Effector memory CD8-positive, alpha-beta T cell (primary cell): ENCODE measurements around the gene RNF144B.
"Not testable (repeated sequence)": the region's sequence is repeated elsewhere in the genome, so short reads cannot be mapped to it uniquely, and the experiment has no call there.

ENCODE experiments used
- ATAC-seq: fragments of 150-1000 bp; cut with Tn5 transposase; replicated peaks from 2 replicates; pipeline ENCODE4 v1.10.0; 2021; ENCODE audit warnings: mild to moderate bottlenecking, moderate library complexity
- DNase-seq, 3 experiments: peaks; one replicate each; pipeline ENCODE4 v3.0.0; 2021
- H3K27ac Mint-ChIP-seq, 2 donors: one replicate each; pipeline ENCODE4 v1.8.0; 2022; ENCODE audit warnings: mild to moderate bottlenecking in 2 of 2, mixed read lengths in 2 of 2, moderate library complexity in 2 of 2
- H3K27me3 Mint-ChIP-seq, 2 donors: one replicate each; pipeline ENCODE4 v1.8.0; 2022; ENCODE audit warnings: mixed read lengths in 2 of 2
- H3K36me3 Mint-ChIP-seq: one replicate; pipeline ENCODE4 v1.8.0; 2022; ENCODE audit warnings: mild to moderate bottlenecking, moderate library complexity, mixed read lengths; ENCODE audit not compliant: insufficient read depth
- H3K4me1 Mint-ChIP-seq, 2 donors: one replicate each; pipeline ENCODE4 v1.8.0; 2022; ENCODE audit warnings: low read depth in 2 of 2, mixed read lengths in 2 of 2
- H3K4me3 Mint-ChIP-seq, 2 donors: one replicate each; pipeline ENCODE4 v1.8.0; 2022; ENCODE audit warnings: mild to moderate bottlenecking in 2 of 2, mixed read lengths in 2 of 2, moderate library complexity in 2 of 2
- H3K9me3 Mint-ChIP-seq, 2 donors: one replicate each; pipeline ENCODE4 v1.8.0; 2022; ENCODE audit warnings: mixed read lengths in 2 of 2

The RNF144B gene

DNA sequence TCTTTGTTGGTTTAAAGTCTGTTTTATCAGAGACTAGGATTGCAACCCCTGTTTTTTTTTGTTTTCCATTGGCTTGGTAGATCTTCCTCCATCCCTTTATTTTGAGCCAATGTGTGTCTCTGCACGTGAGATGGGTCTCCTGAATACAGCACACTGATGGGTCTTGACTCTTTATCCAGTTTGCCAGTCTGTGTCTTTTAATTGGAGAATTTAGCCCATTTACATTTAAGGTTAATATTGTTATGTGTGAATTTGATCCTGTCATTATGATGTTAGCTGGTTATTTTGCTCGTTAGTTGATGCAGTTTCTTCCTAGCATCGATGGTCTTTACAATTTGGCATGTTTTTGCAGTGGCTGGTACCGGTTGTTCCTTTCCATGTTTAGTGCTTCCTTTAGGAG, 29.6 kb upstream of the RNF144B start:
- H3K27me3 Mint-ChIP-seq = peaks cover 27 to 28% of the 10 kb centered on the region in 2 donors
- H3K4me3 Mint-ChIP-seq, H3K27ac Mint-ChIP-seq, H3K36me3 Mint-ChIP-seq, H3K9me3 Mint-ChIP-seq, DNase-seq, H3K4me1 Mint-ChIP-seq, ATAC-seq: not testable (repeated sequence)

- peaks cover 0 to 5% of the 10 kb centered on the region in 2 donors for H3K9me3 Mint-ChIP-seq
- no peak overlapping the region for H3K27ac Mint-ChIP-seq
- H3K36me3 Mint-ChIP-seq = no peaks in the 10 kb centered on the region
- peaks cover 27 to 28% of the 10 kb centered on the region in 2 donors for H3K27me3 Mint-ChIP-seq
- no peaks in the 10 kb centered on the region for H3K4me1 Mint-ChIP-seq
- DNase-seq (no peak), ATAC-seq (no peak)
- no peak overlapping the region for H3K4me3 Mint-ChIP-seq
Measured at GRCh38 chr6:18359237-18359885, 27.8 kb upstream of the RNF144B start.

DNA sequence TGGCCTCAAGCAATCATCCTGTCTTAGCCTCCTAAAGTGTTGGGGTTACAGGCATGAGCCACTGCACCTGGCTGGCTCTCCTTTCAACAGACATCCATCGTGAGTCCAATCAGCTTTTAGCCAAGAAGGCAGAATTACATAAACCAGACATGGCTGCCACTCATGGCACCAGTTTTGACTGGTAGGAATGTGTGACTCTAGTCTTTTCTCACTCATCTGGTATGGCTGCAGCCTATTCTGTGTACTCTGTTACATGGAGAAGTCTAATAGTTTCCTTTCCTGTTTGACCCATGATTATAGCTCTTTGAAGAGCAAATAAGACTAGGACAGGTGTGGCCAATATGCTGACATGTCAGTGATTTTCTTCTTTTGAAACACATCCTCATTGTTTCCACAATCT, 27.0 kb upstream of the RNF144B start:
- ATAC-seq (no peak), DNase-seq (no peak)
- Mint-ChIP-seq H3K4me3 (no peak overlapping the region), H3K27me3 (peaks cover 27 to 35% of the 10 kb centered on the region in 2 donors), H3K9me3 (peaks cover 0 to 5% of the 10 kb centered on the region in 2 donors), H3K27ac (no peak overlapping the region), H3K4me1 (no peaks in the 10 kb centered on the region), H3K36me3 (no peaks in the 10 kb centered on the region)

DNA sequence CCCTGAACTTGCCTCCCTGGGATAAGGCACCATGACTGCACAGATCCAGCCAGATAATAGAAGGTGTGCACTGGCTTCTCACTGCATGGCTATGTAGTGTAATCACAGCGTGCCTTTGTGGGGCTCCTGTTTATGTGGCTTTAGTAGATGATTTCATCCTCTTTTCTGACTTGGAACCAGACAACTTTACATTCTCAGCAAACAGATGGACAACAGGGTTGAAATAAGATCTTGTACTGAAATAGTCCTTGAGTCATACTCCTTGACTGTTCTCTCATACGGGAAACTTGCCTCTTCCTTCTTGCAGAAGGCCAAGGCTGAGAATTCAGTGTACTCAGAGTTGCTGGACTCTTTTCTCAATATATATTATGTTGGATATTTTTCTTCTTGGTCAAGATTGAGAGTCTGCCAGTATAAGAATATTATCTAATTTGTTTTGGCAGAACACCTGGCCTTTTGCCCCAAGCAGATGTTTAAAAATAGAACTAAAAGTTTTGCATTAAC, 25.0 kb upstream of the RNF144B start:
- no peak overlapping the region for H3K27ac Mint-ChIP-seq
- H3K36me3 Mint-ChIP-seq = no peaks in the 10 kb centered on the region
- no peak for ATAC-seq
- H3K27me3 Mint-ChIP-seq = peaks cover 7 to 32% of the 10 kb centered on the region in 2 donors
- H3K9me3 Mint-ChIP-seq = peaks cover 0 to 5% of the 10 kb centered on the region in 2 donors
- no peaks in the 10 kb centered on the region for H3K4me1 Mint-ChIP-seq
- no peak overlapping the region for H3K4me3 Mint-ChIP-seq
- DNase-seq = no peak

DNA sequence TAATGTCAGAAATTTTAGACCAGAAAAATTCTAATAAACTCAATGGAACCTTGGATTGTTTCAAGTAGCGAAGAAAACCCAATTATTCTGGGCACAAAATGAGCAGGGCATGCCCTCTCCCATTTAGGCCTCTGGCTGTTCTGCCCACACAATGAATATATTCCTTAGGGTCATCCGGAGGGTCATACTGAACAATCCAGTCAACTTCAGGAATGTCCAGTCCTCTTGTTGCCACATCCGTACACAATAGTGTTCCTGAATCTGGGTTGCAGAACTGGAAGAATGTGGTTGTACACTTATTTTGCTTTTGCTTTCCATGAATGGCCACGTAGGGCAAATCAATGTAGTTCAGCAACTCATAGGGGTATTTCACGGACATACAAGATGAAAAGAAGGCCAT, 23.4 kb upstream of the RNF144B start:
- H3K36me3 Mint-ChIP-seq = no peaks in the 10 kb centered on the region
- H3K4me1 Mint-ChIP-seq = no peaks in the 10 kb centered on the region
- DNase-seq (no peak), ATAC-seq (no peak)
- H3K4me3 Mint-ChIP-seq = no peak overlapping the region
- H3K27me3 Mint-ChIP-seq = peaks cover 7 to 32% of the 10 kb centered on the region in 2 donors
- no peak overlapping the region for H3K27ac Mint-ChIP-seq
- no peaks in the 10 kb centered on the region for H3K9me3 Mint-ChIP-seq

GRCh38 chr6:18364561-18364960, 22.6 kb upstream of the RNF144B start:
- not testable (repeated sequence) for ATAC-seq, H3K9me3 Mint-ChIP-seq, H3K36me3 Mint-ChIP-seq, H3K4me3 Mint-ChIP-seq, H3K4me1 Mint-ChIP-seq, H3K27ac Mint-ChIP-seq, DNase-seq
- H3K27me3 Mint-ChIP-seq = peaks cover 7 to 31% of the 10 kb centered on the region in 2 donors

DNA sequence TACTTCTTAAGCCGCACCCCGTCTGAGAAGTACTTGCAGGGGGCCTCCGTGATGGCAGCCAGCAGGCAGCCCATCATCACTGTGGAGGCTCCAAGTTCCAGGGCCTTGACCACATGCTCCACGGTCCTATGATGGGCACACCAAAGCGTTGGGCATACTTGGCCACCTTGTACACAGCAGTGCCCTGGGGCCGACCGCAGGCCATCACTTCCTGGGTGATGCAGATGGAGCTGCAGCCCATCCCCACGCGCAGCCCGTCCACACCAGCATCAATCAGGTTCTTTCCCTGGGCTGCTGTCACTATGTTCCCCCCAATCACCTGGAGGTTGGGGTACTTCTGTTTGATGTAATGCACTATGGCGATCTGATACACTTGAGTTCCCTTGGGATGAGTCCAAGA, 19.8 kb upstream of the RNF144B start:
- no peak overlapping the region for H3K27ac Mint-ChIP-seq
- H3K27me3 Mint-ChIP-seq = peaks cover 4 to 12% of the 10 kb centered on the region in 2 donors
- ATAC-seq (no peak), DNase-seq (no peak)
- no peaks in the 10 kb centered on the region for H3K36me3 Mint-ChIP-seq
- H3K4me1 Mint-ChIP-seq = no peaks in the 10 kb centered on the region
- no peak overlapping the region for H3K4me3 Mint-ChIP-seq
- H3K9me3 Mint-ChIP-seq = no peaks in the 10 kb centered on the region

DNA sequence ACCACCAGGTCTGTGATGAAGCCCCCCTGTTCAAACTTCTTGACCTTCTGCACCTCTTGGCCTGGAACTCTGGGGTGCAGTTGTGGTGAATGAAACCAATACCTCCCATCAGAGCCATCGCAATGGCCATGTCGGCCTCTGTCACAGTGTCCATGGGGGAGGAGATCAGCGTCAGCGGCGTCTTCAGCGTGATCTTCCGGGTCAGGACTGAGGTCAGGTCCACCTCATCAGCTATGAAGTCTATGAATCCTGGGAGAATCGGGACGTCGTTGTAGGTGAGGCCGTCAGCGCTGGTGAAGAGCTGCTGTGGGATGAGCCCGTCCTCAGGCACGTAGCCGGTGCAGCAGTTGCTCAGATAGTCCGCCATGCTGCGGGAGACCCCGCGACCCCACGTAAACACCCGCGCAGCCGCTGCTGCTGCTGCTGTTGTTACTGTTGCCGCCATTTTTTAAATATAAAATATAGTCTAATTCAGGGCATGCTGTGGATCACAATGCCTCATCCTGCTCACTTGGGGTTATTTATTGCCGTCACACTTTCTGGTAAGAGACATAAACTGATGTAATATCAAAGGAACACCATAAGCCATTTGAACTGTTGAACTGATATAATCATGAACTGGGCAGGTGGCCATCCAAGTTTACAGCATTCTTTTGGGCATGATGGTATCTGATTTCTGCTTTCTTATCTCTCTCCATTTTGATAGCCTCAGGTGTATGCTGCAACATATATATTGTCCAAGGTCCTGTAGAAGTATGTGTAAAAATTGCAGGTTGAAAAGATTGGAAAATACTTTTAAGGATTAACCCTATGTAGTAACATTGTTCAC, 18.7 kb upstream of the RNF144B start:
- H3K9me3 Mint-ChIP-seq = no peaks in the 10 kb centered on the region
- H3K27ac Mint-ChIP-seq = no peak overlapping the region
- no peaks in the 10 kb centered on the region for H3K36me3 Mint-ChIP-seq
- H3K4me3 Mint-ChIP-seq = no peak overlapping the region
- no peaks in the 10 kb centered on the region for H3K4me1 Mint-ChIP-seq
- H3K27me3 Mint-ChIP-seq = peaks cover 7 to 12% of the 10 kb centered on the region in 2 donors
- DNase-seq (no peak), ATAC-seq (no peak)

- no peak overlapping the region for H3K4me3 Mint-ChIP-seq
- no peaks in the 10 kb centered on the region for H3K9me3 Mint-ChIP-seq
- H3K4me1 Mint-ChIP-seq = no peaks in the 10 kb centered on the region
- DNase-seq (no peak), ATAC-seq (no peak)
- no peak overlapping the region for H3K27ac Mint-ChIP-seq
- H3K36me3 Mint-ChIP-seq = no peaks in the 10 kb centered on the region
- H3K27me3 Mint-ChIP-seq = peaks cover 0 to 14% of the 10 kb centered on the region in 2 donors
Measured at GRCh38 chr6:18371010-18371409, 16.1 kb upstream of the RNF144B start.

DNA sequence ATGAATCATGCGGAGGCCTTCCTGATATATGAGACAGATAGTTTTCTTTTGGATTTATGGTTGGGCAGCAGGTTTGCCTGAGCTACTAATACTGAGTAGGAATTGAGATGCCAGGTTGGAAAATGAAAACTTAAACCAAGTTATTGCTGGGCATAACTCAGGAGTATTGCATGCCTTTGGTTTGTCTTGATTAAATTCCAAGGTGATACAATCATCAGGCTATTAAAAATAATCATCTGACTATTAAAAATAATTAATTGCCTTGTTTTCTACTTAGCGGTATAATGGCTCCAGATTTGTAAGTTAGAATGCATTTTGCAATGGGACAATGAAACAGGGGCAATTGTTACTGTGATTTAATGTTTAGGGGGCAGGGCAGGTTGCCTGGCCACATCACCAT, 15.5 kb upstream of the RNF144B start:
- H3K9me3 Mint-ChIP-seq = no peaks in the 10 kb centered on the region
- H3K27me3 Mint-ChIP-seq = peaks cover 0 to 14% of the 10 kb centered on the region in 2 donors
- H3K27ac Mint-ChIP-seq = no peak overlapping the region
- no peaks in the 10 kb centered on the region for H3K36me3 Mint-ChIP-seq
- DNase-seq = no peak
- ATAC-seq = no peak
- H3K4me3 Mint-ChIP-seq = no peak overlapping the region
- H3K4me1 Mint-ChIP-seq = no peaks in the 10 kb centered on the region

GRCh38 chr6:18380158-18380836, 6.9 kb upstream of the RNF144B start:
- no peak for DNase-seq
- Mint-ChIP-seq H3K4me1 (no peaks in the 10 kb centered on the region), H3K27ac (no peak overlapping the region), H3K9me3 (no peaks in the 10 kb centered on the region), H3K4me3 (no peak overlapping the region), H3K27me3 (peaks cover 10 to 26% of the 10 kb centered on the region in 2 donors), H3K36me3 (no peaks in the 10 kb centered on the region)
- ATAC-seq = no peak

DNA sequence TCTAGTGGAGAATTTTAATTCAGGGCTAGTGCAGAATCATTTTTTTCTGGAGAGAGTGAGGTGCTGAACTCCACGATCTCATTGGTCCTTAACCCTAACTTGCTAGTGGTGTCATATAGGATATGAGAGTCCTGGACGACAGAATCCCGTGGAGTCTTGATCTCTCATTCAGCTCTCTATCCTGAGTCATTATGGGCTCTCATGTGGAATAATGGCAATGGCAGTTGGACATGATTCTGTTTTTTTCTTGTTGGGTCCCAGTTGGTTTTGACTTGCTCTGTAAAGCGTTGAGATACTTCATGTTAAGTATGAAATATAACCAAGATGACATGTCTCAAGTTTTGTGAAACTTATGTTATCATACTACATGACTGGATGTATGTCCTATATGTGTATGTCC, 6.3 kb upstream of the RNF144B start:
- H3K27me3 Mint-ChIP-seq = peaks cover 10 to 21% of the 10 kb centered on the region in 2 donors
- H3K36me3 Mint-ChIP-seq = no peaks in the 10 kb centered on the region
- DNase-seq = no peak
- no peak overlapping the region for H3K27ac Mint-ChIP-seq
- no peak overlapping the region for H3K4me3 Mint-ChIP-seq
- no peaks in the 10 kb centered on the region for H3K9me3 Mint-ChIP-seq
- no peak for ATAC-seq
- no peaks in the 10 kb centered on the region for H3K4me1 Mint-ChIP-seq

GRCh38 chr6:18383441-18383840, 3.7 kb upstream of the RNF144B start:
- Mint-ChIP-seq H3K27ac (no peak overlapping the region), H3K36me3 (no peaks in the 10 kb centered on the region), H3K27me3 (peaks cover 10 to 19% of the 10 kb centered on the region in 2 donors), H3K9me3 (no peaks in the 10 kb centered on the region), H3K4me1 (peaks cover 17 to 20% of the 10 kb centered on the region in 2 donors), H3K4me3 (no peak overlapping the region)
- DNase-seq (no peak), ATAC-seq (no peak)
